Keratinocyte (primary cell): Measurements from ENCODE around the gene FAM13C. TPM values are rescaled to one million over a fixed set of nuclear protein-coding genes. Genes with fewer than 3 reads are reported as not detected.

Experiments used
- DNase-seq: peaks from one replicate; pipeline ENCODE4 v3.0.0-alpha.2; 2011; ENCODE audit warnings: low read depth, missing footprints, low spot score
- FAIRE-seq: peaks from 2 replicates; lab custom pipeline; 2011; peaks lifted over from hg19 to GRCh38; lab: Jason Lieb, UNC
- H2AFZ ChIP-seq: 2 replicates; pipeline ENCODE4 v1.6.0; 2012; ENCODE audit warnings: low read length, control low read depth, inconsistent platforms; ENCODE audit not compliant: control insufficient read depth
- H3K27ac ChIP-seq: 2 replicates; pipeline ENCODE4 v1.5.1; 2011; ENCODE audit warnings: low read length; ENCODE audit not compliant: control insufficient read depth, insufficient read depth
- H3K27me3 ChIP-seq: 3 replicates; pipeline ENCODE4 v1.6.0; 2011; ENCODE audit warnings: low read length; ENCODE audit not compliant: control insufficient read depth, insufficient read depth; ENCODE audit errors: extremely low read depth
- H3K36me3 ChIP-seq, 2 experiments: 2 replicates in 1 of 2; 3 replicates in 1 of 2; pipeline ENCODE4 v1.5.1; 2011; ENCODE audit warnings: low read length in 2 of 2, mild to moderate bottlenecking in 1 of 2; ENCODE audit not compliant: control insufficient read depth in 2 of 2, insufficient read depth in 2 of 2; ENCODE audit errors: extremely low read depth in 1 of 2
- H3K4me1 ChIP-seq: 3 replicates; pipeline ENCODE4 v1.5.1; 2011; ENCODE audit warnings: low read length; ENCODE audit not compliant: control insufficient read depth, insufficient read depth; ENCODE audit errors: extremely low read depth
- H3K4me2 ChIP-seq: 3 replicates; pipeline ENCODE4 v1.6.0; 2011; ENCODE audit warnings: low read depth, low read length; ENCODE audit not compliant: control insufficient read depth, insufficient read depth; ENCODE audit errors: extremely low read depth
- H3K4me3 ChIP-seq, 3 experiments: fragments of 200-600 bp in 1 of 3; sonication (generic) in 1 of 3; 2 replicates in 2 of 3; 3 replicates in 1 of 3; pipeline ENCODE4 v1.5.1; 2011 to 2016; ENCODE audit warnings: low read length in 3 of 3, mild to moderate bottlenecking in 3 of 3, control low read depth in 2 of 3, inconsistent platforms in 1 of 3, low read depth in 1 of 3, mixed read lengths in 1 of 3, mixed run types in 1 of 3, moderate library complexity in 1 of 3; ENCODE audit not compliant: control insufficient read depth in 2 of 3, insufficient read depth in 2 of 3; ENCODE audit errors: extremely low read depth in 1 of 3
- H3K79me2 ChIP-seq: 2 replicates; pipeline ENCODE4 v1.6.0; 2012; ENCODE audit warnings: low read length; ENCODE audit not compliant: control insufficient read depth, insufficient read depth
- H3K9ac ChIP-seq: 3 replicates; pipeline ENCODE4 v1.6.0; 2011; ENCODE audit warnings: low read length; ENCODE audit not compliant: control insufficient read depth, insufficient read depth; ENCODE audit errors: extremely low read depth
- H3K9me1 ChIP-seq: 3 replicates; pipeline ENCODE4 v1.6.0; 2011; ENCODE audit warnings: low read length; ENCODE audit not compliant: control insufficient read depth, insufficient read depth; ENCODE audit errors: extremely low read depth
- H3K9me3 ChIP-seq: 2 replicates; pipeline ENCODE4 v1.5.1; 2012; ENCODE audit warnings: low read depth, low read length; ENCODE audit not compliant: control insufficient read depth
- H4K20me1 ChIP-seq: 3 replicates; pipeline ENCODE4 v1.6.0; 2011; ENCODE audit warnings: low read length; ENCODE audit not compliant: control insufficient read depth, insufficient read depth; ENCODE audit errors: extremely low read depth
- CTCF ChIP-seq, 3 experiments: IDR thresholded peaks in 1 of 3; conservative IDR thresholded peaks in 1 of 3; optimal IDR thresholded peaks in 1 of 3; 2 replicates in 2 of 3; 3 replicates in 1 of 3; pipeline versions ENCODE3 to v1.5.1; 2011; ENCODE audit warnings: low read length in 3 of 3, mild to moderate bottlenecking in 3 of 3, moderate library complexity in 2 of 3, control low read depth in 1 of 3, inconsistent platforms in 1 of 3; ENCODE audit not compliant: insufficient read depth in 2 of 3; ENCODE audit errors: extremely low read depth in 1 of 3
- EZH2 ChIP-seq: IDR thresholded peaks from one replicate; pipeline ENCODE4 v1.6.1; 2012; ENCODE audit warnings: inconsistent platforms, mild to moderate bottlenecking, low read length, moderate library complexity
- dilution Hi-C: fragments of 300-500 bp; cut with MboI; formaldehyde crosslinking; loops from one replicate; pipeline ENCODE4 v1.7.0; 2020; ENCODE audit warnings: low sequenced_read_pairs; ENCODE audit not compliant: extremely low pct_ligation_motif_present
- polyA plus RNA-seq, 5 experiments: library from polyadenylated mRNA; depleted of rRNA in 3 of 5; stranded (reverse) in 3 of 5; stranded (forward) in 1 of 5; unstranded in 1 of 5; fragments of >200 nt; gene quantifications; 1 replicate in 1 of 5; 2 replicates in 3 of 5; 3 replicates in 1 of 5; pipeline versions ENCODE4 v1.2.1 to v1.2.3, GENCODE V29; 2011 to 2012; ENCODE audit warnings: missing spikeins in 2 of 5, low read depth in 1 of 5, low replicate concordance in 1 of 5

FAM13C gene
- polyA plus RNA-seq, 1 donor (not counting 4 experiments of a cell fraction or from before 2014, with no cell fraction given), result 0.58 TPM

GRCh38 chr10:59255463-59255862 is 106.9 kb downstream of the FAM13C start:
- no peaks in the 10 kb centered on the region for H3K27me3 ChIP-seq
- H3K4me1 ChIP-seq, result no peaks in the 10 kb centered on the region
- no peak overlapping the region for H3K27ac ChIP-seq
- H4K20me1 ChIP-seq, result no peaks in the 10 kb centered on the region
- H3K4me3 ChIP-seq, result no peak overlapping the region
- no peaks in the 10 kb centered on the region for H3K9me1 ChIP-seq
- no peaks in the 10 kb centered on the region for H3K9me3 ChIP-seq
- TF ChIP-seq EZH2 (no peak), CTCF (optimal IDR thresholded peaks at IDR 0.05 in 1 of 3, IDR thresholded peaks at IDR 0.05 in 1 of 3, conservative IDR thresholded peaks at IDR 0.05 in 1 of 3; ENCODE audit: extremely low read depth in 1 of 3, insufficient read depth in 2 of 3, low read length in 3 of 3) (no peak)
- dilution Hi-C loops, result no loop called here
- H3K79me2 ChIP-seq, result no peaks in the 10 kb centered on the region
- no peak overlapping the region for H2AFZ ChIP-seq
- H3K36me3 ChIP-seq, result no peaks in the 10 kb centered on the region
- no peak for FAIRE-seq
- no peak overlapping the region for H3K9ac ChIP-seq
- no peak for DNase-seq
- no peak overlapping the region for H3K4me2 ChIP-seq

DNA sequence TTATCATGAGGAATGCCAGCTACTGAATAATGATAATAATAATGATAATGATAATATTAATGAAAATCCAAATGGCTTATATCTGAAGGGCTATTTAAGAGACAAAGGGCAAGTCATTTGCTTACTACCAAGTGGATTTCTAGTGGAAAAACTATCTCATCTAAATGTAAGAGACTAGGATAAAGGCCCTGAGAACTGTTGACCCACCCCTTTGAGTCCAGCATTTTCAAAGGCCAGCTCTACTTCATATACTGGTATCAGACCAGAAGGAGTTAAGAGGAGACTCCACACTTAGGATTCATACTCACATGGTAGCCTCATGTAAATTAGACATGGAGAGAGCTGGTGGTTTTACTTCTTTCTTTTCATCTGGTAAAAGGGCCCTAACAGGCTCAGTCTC is 109.9 kb downstream of the FAM13C start:
- dilution Hi-C loops, result no loop called here
- H3K9me1 ChIP-seq, result no peaks in the 10 kb centered on the region
- FAIRE-seq, result no peak

More for the DNA sequence above, 109.9 kb downstream of the FAM13C start:
- H3K9ac ChIP-seq, result no peak overlapping the region
- H3K36me3 ChIP-seq, result no peaks in the 10 kb centered on the region
- no peak overlapping the region for H3K27ac ChIP-seq
- no peak for DNase-seq
- no peak overlapping the region for H2AFZ ChIP-seq
- no peak for TF ChIP-seq EZH2
- TF ChIP-seq CTCF (optimal IDR thresholded peaks at IDR 0.05 in 1 of 3, IDR thresholded peaks at IDR 0.05 in 1 of 3, conservative IDR thresholded peaks at IDR 0.05 in 1 of 3; ENCODE audit: extremely low read depth in 1 of 3, insufficient read depth in 2 of 3, low read length in 3 of 3), result no peak
- H3K4me2 ChIP-seq, result no peak overlapping the region
- H3K9me3 ChIP-seq, result no peaks in the 10 kb centered on the region
- no peak overlapping the region for H3K4me3 ChIP-seq
- H3K4me1 ChIP-seq, result no peaks in the 10 kb centered on the region
- H3K27me3 ChIP-seq, result no peaks in the 10 kb centered on the region
- H4K20me1 ChIP-seq, result no peaks in the 10 kb centered on the region
- H3K79me2 ChIP-seq, result no peaks in the 10 kb centered on the region
